ENCODE results near the gene APC2.

Gene APC2

GRCh38 chr19:1427221-1427920 lies 22.6 kb upstream of the APC2 start:
- Histone ChIP-seq H3K79me2 (ENCODE audit: control insufficient read depth, insufficient read depth, low read length, poor library complexity) (no peaks in the 10 kb centered on the region), H2BK5ac (ENCODE audit: low read depth, low read length, poor library complexity) (no peak overlapping the region), H3K9me3 (ENCODE audit: insufficient read depth, low read depth, low read length) (peaks cover 2% of the 10 kb centered on the region), H2BK120ac (ENCODE audit: insufficient read depth, low read length, poor library complexity) (no peak overlapping the region), H3K4ac (ENCODE audit: low read depth, low read length) (no peak overlapping the region), H4K8ac (ENCODE audit: low read depth, low read length) (no peak overlapping the region), H3K23ac (ENCODE audit: low read length) (no peak overlapping the region), H2AK5ac (ENCODE audit: low read length) (no peak overlapping the region), H3K4me3 (ENCODE audit: low read depth, low read length) (no peak overlapping the region), H3K14ac (ENCODE audit: low read length) (no peak overlapping the region), H2AFZ (ENCODE audit: insufficient read depth, low read length, poor library complexity) (no peak overlapping the region), H3K36me3 (ENCODE audit: control insufficient read depth in 1 of 2, insufficient read depth in 2 of 2, low read length in 2 of 2) (peaks cover 79 to 83% of the 10 kb centered on the region in 2 experiments), H3K9ac (ENCODE audit: low read length) (no peak overlapping the region), H3K18ac (ENCODE audit: low read length) (no peak overlapping the region), H4K91ac (ENCODE audit: low read depth, low read length) (no peak overlapping the region), H4K12ac (ENCODE audit: low read depth, low read length) (no peak overlapping the region), H3K4me1 (ENCODE audit: control insufficient read depth in 1 of 2, insufficient read depth in 2 of 2, low read length in 2 of 2) (peaks cover 9 to 14% of the 10 kb centered on the region in 2 experiments), H3K79me1 (ENCODE audit: low read length) (no peaks in the 10 kb centered on the region), H3K27ac (ENCODE audit: low read depth, low read length) (no peak overlapping the region), H3K27me3 (ENCODE audit: insufficient read depth, low read length) (no peaks in the 10 kb centered on the region), H2BK12ac (ENCODE audit: low read length) (no peak overlapping the region), H3K4me2 (ENCODE audit: low read length) (no peak overlapping the region)
- WGBS (ENCODE audit: extremely low coverage, insufficient coverage, insufficient read length), result no CpG with 5 or more reads among the region's 27 CpGs
- no peak for DNase-seq

- Histone ChIP-seq H3K79me1 (ENCODE audit: low read length) (no peaks in the 10 kb centered on the region), H3K4ac (ENCODE audit: low read depth, low read length) (no peak overlapping the region), H3K36me3 (ENCODE audit: control insufficient read depth in 1 of 2, insufficient read depth in 2 of 2, low read length in 2 of 2) (peaks cover 81 to 85% of the 10 kb centered on the region in 2 experiments), H3K27me3 (ENCODE audit: insufficient read depth, low read length) (no peaks in the 10 kb centered on the region), H2AK5ac (ENCODE audit: low read length) (no peak overlapping the region), H2BK5ac (ENCODE audit: low read depth, low read length, poor library complexity) (no peak overlapping the region), H4K91ac (ENCODE audit: low read depth, low read length) (no peak overlapping the region), H3K23ac (ENCODE audit: low read length) (no peak overlapping the region), H3K14ac (ENCODE audit: low read length) (no peak overlapping the region), H3K4me3 (ENCODE audit: low read depth, low read length) (no peak overlapping the region), H2AFZ (ENCODE audit: insufficient read depth, low read length, poor library complexity) (no peak overlapping the region), H3K18ac (ENCODE audit: low read length) (no peak overlapping the region), H3K27ac (ENCODE audit: low read depth, low read length) (no peak overlapping the region), H2BK12ac (ENCODE audit: low read length) (no peak overlapping the region), H4K8ac (ENCODE audit: low read depth, low read length) (no peak overlapping the region), H4K12ac (ENCODE audit: low read depth, low read length) (no peak overlapping the region), H3K79me2 (ENCODE audit: control insufficient read depth, insufficient read depth, low read length, poor library complexity) (no peaks in the 10 kb centered on the region), H3K9ac (ENCODE audit: low read length) (no peak overlapping the region), H2BK120ac (ENCODE audit: insufficient read depth, low read length, poor library complexity) (no peak overlapping the region), H3K4me1 (ENCODE audit: control insufficient read depth in 1 of 2, insufficient read depth in 2 of 2, low read length in 2 of 2) (peaks cover 9 to 14% of the 10 kb centered on the region in 2 experiments), H3K9me3 (ENCODE audit: insufficient read depth, low read depth, low read length) (no peaks in the 10 kb centered on the region), H3K4me2 (ENCODE audit: low read length) (no peak overlapping the region)
- no CpG with 5 or more reads among the region's 41 CpGs for WGBS (ENCODE audit: extremely low coverage, insufficient coverage, insufficient read length)
- no peak for DNase-seq
Observed at GRCh38 chr19:1428738-1429391, 21.1 kb upstream of the APC2 start.

- no peak overlapping the region for H4K12ac ChIP-seq (ENCODE audit: low read depth, low read length)
- no peak overlapping the region for H3K27ac ChIP-seq (ENCODE audit: low read depth, low read length)
- H3K14ac ChIP-seq (ENCODE audit: low read length), result no peak overlapping the region
- no peak overlapping the region for H3K4ac ChIP-seq (ENCODE audit: low read depth, low read length)
- H2BK120ac ChIP-seq (ENCODE audit: insufficient read depth, low read length, poor library complexity), result no peak overlapping the region
- no peaks in the 10 kb centered on the region for H3K9me3 ChIP-seq (ENCODE audit: insufficient read depth, low read depth, low read length)
- no peak overlapping the region for H3K18ac ChIP-seq (ENCODE audit: low read length)
- no peaks in the 10 kb centered on the region for H3K79me2 ChIP-seq (ENCODE audit: control insufficient read depth, insufficient read depth, low read length, poor library complexity)
- H3K23ac ChIP-seq (ENCODE audit: low read length), result no peak overlapping the region
- H2BK5ac ChIP-seq (ENCODE audit: low read depth, low read length, poor library complexity), result no peak overlapping the region
- H3K79me1 ChIP-seq (ENCODE audit: low read length), result no peaks in the 10 kb centered on the region
- H3K36me3 ChIP-seq (ENCODE audit: control insufficient read depth in 1 of 2, insufficient read depth in 2 of 2, low read length in 2 of 2), result peaks cover 83 to 87% of the 10 kb centered on the region in 2 experiments
- H2AFZ ChIP-seq (ENCODE audit: insufficient read depth, low read length, poor library complexity), result no peak overlapping the region
- H3K27me3 ChIP-seq (ENCODE audit: insufficient read depth, low read length), result no peaks in the 10 kb centered on the region
- H2AK5ac ChIP-seq (ENCODE audit: low read length), result no peak overlapping the region
- no CpG with 5 or more reads among the region's 14 CpGs for WGBS (ENCODE audit: extremely low coverage, insufficient coverage, insufficient read length)
- H3K9ac ChIP-seq (ENCODE audit: low read length), result no peak overlapping the region
- no peak overlapping the region for H4K8ac ChIP-seq (ENCODE audit: low read depth, low read length)
- peaks cover 9% of the 10 kb centered on the region in 2 experiments for H3K4me1 ChIP-seq (ENCODE audit: control insufficient read depth in 1 of 2, insufficient read depth in 2 of 2, low read length in 2 of 2)
- H3K4me3 ChIP-seq (ENCODE audit: low read depth, low read length), result no peak overlapping the region
- H3K4me2 ChIP-seq (ENCODE audit: low read length), result no peak overlapping the region
- DNase-seq, result no peak
- no peak overlapping the region for H2BK12ac ChIP-seq (ENCODE audit: low read length)
- no peak overlapping the region for H4K91ac ChIP-seq (ENCODE audit: low read depth, low read length)
Observed at GRCh38 chr19:1429750-1430149, 20.2 kb upstream of the APC2 start.

GRCh38 chr19:1430246-1430645 lies 19.7 kb upstream of the APC2 start:
- no CpG with 5 or more reads among the region's 14 CpGs for WGBS (ENCODE audit: extremely low coverage, insufficient coverage, insufficient read length)
- no peak overlapping the region for H4K12ac ChIP-seq (ENCODE audit: low read depth, low read length)

More at GRCh38 chr19:1430246-1430645, 19.7 kb upstream of the APC2 start:
- no peaks in the 10 kb centered on the region for H3K79me1 ChIP-seq (ENCODE audit: low read length)
- no peak overlapping the region for H3K4me2 ChIP-seq (ENCODE audit: low read length)
- no peak overlapping the region for H3K4me3 ChIP-seq (ENCODE audit: low read depth, low read length)
- no peak overlapping the region for H3K4ac ChIP-seq (ENCODE audit: low read depth, low read length)
- H2BK12ac ChIP-seq (ENCODE audit: low read length), result no peak overlapping the region
- no peak overlapping the region for H3K9ac ChIP-seq (ENCODE audit: low read length)
- H3K23ac ChIP-seq (ENCODE audit: low read length), result no peak overlapping the region
- H3K4me1 ChIP-seq (ENCODE audit: control insufficient read depth in 1 of 2, insufficient read depth in 2 of 2, low read length in 2 of 2), result peaks cover 6 to 9% of the 10 kb centered on the region in 2 experiments
- H3K18ac ChIP-seq (ENCODE audit: low read length), result no peak overlapping the region
- no peaks in the 10 kb centered on the region for H3K27me3 ChIP-seq (ENCODE audit: insufficient read depth, low read length)
- H2AFZ ChIP-seq (ENCODE audit: insufficient read depth, low read length, poor library complexity), result no peak overlapping the region
- no peak overlapping the region for H2AK5ac ChIP-seq (ENCODE audit: low read length)
- peak; percentile 46 to 60 for DNase-seq
- no peak overlapping the region for H3K27ac ChIP-seq (ENCODE audit: low read depth, low read length)
- no peak overlapping the region for H4K91ac ChIP-seq (ENCODE audit: low read depth, low read length)
- H3K79me2 ChIP-seq (ENCODE audit: control insufficient read depth, insufficient read depth, low read length, poor library complexity), result no peaks in the 10 kb centered on the region
- no peak overlapping the region for H3K14ac ChIP-seq (ENCODE audit: low read length)
- no peaks in the 10 kb centered on the region for H3K9me3 ChIP-seq (ENCODE audit: insufficient read depth, low read depth, low read length)
- no peak overlapping the region for H4K8ac ChIP-seq (ENCODE audit: low read depth, low read length)
- no peak overlapping the region for H2BK120ac ChIP-seq (ENCODE audit: insufficient read depth, low read length, poor library complexity)
- peaks cover 80 to 83% of the 10 kb centered on the region in 2 experiments for H3K36me3 ChIP-seq (ENCODE audit: control insufficient read depth in 1 of 2, insufficient read depth in 2 of 2, low read length in 2 of 2)
- H2BK5ac ChIP-seq (ENCODE audit: low read depth, low read length, poor library complexity), result no peak overlapping the region

Data from trophoblast cell (in vitro differentiated cells and primary cell).